ENCODE results near the gene NMBR. TPM values are rescaled to one million over a fixed set of nuclear protein-coding genes. Genes with fewer than 3 reads are reported as not detected.

Gene NMBR
- total RNA-seq, 1 experiment from 2014 or later, result not detected

DNA sequence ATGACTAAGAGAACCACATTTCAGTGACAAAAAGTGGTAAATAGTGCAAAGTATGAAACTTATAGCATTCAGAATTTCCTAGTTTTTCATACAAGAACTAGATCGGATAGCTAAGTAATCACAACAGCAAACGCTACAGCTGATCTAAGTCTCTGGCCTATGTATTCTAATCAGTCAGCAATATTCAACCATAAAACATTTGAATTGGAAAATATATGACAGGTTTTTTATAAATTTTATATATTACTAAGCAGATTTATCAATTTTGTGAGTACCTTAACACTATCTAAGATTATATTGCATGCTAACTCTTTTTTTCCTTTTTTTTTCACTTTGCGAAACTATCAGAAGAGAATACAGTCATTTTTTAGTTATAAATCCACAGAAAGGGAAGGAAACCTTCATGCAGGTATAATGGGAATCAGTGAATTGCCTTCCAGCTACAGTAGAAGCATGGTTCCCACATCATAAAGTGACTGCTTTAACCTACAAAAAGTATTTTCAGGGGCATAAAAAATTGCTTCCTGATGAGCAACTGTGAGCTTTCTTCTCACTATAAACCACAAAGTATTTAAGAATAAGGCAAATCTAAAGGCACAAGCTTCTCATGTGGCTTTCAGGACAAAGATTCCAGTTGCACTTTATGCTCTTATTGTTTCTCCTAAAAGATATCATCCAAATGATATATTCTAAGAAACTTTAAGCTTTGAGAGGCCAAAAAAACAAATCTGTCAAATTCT is 88.2 kb downstream of the NMBR start:
- H3K27me3 ChIP-seq (ENCODE audit: control insufficient read depth, insufficient read depth, low read length), result no peaks in the 10 kb centered on the region

DNA sequence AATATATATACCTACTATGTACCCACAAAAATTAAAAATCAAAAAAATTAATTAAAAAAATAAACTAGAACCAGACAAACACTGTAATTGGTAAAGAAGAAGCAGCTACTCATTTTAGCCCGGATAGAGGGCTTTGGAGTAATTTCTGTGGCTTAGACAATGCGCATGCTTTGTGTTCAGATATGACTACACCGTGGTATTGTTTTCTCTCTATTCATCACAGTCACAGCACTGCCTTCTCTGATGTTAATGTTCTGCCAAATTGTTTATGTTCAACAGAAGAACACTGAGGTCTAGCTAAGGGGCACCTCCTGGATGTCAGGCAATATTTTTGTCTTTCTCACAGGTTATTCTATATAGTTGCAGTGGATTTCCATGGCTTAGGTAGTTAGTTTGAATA is 91.7 kb downstream of the NMBR start:
- BruUV-seq (replicated peaks), result no TSS peak
- TF ChIP-seq POLR2AphosphoS5 (IDR thresholded peaks at IDR 0.05; ENCODE audit: low read depth, low read length), result no peak
- no peak for TF ChIP-seq TCF7L2 (IDR thresholded peaks at IDR 0.05; ENCODE audit: low read depth, low read length)
- TF ChIP-seq, protein P1, sequence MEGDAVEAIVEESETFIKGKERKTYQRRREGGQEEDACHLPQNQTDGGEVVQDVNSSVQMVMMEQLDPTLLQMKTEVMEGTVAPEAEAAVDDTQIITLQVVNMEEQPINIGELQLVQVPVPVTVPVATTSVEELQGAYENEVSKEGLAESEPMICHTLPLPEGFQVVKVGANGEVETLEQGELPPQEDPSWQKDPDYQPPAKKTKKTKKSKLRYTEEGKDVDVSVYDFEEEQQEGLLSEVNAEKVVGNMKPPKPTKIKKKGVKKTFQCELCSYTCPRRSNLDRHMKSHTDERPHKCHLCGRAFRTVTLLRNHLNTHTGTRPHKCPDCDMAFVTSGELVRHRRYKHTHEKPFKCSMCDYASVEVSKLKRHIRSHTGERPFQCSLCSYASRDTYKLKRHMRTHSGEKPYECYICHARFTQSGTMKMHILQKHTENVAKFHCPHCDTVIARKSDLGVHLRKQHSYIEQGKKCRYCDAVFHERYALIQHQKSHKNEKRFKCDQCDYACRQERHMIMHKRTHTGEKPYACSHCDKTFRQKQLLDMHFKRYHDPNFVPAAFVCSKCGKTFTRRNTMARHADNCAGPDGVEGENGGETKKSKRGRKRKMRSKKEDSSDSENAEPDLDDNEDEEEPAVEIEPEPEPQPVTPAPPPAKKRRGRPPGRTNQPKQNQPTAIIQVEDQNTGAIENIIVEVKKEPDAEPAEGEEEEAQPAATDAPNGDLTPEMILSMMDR (IDR thresholded peaks at IDR 0.05), result no peak
- TF ChIP-seq, protein P2, sequence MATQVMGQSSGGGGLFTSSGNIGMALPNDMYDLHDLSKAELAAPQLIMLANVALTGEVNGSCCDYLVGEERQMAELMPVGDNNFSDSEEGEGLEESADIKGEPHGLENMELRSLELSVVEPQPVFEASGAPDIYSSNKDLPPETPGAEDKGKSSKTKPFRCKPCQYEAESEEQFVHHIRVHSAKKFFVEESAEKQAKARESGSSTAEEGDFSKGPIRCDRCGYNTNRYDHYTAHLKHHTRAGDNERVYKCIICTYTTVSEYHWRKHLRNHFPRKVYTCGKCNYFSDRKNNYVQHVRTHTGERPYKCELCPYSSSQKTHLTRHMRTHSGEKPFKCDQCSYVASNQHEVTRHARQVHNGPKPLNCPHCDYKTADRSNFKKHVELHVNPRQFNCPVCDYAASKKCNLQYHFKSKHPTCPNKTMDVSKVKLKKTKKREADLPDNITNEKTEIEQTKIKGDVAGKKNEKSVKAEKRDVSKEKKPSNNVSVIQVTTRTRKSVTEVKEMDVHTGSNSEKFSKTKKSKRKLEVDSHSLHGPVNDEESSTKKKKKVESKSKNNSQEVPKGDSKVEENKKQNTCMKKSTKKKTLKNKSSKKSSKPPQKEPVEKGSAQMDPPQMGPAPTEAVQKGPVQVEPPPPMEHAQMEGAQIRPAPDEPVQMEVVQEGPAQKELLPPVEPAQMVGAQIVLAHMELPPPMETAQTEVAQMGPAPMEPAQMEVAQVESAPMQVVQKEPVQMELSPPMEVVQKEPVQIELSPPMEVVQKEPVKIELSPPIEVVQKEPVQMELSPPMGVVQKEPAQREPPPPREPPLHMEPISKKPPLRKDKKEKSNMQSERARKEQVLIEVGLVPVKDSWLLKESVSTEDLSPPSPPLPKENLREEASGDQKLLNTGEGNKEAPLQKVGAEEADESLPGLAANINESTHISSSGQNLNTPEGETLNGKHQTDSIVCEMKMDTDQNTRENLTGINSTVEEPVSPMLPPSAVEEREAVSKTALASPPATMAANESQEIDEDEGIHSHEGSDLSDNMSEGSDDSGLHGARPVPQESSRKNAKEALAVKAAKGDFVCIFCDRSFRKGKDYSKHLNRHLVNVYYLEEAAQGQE (IDR thresholded peaks at IDR 0.05; ENCODE audit: insufficient read depth in 1 of 2, low read depth in 2 of 2, low read length in 1 of 2), result no peak
- TF ChIP-seq SIN3A (IDR thresholded peaks at IDR 0.05; ENCODE audit: borderline replicate concordance, insufficient read depth, low read depth, low read length), result no peak
- H3K27ac ChIP-seq (ENCODE audit: low read length), result no peak overlapping the region
- intact Hi-C loops (cut with micrococcal nuclease; ENCODE audit: unreplicated experiment) (no loop called here), in situ Hi-C loops (cut with HindIII; ENCODE audit: low pct_unique_long_range_greater_than_20kb, low sequenced_read_pairs) (no loop called here)
- ChIA-PET POLR2A (no interaction called here), CTCF (no interaction called here)
- no peaks in the 10 kb centered on the region for H3K36me3 ChIP-seq (ENCODE audit: control insufficient read depth, insufficient read depth, low read length)
- no peak for ATAC-seq
- H3K27me3 ChIP-seq (ENCODE audit: control insufficient read depth, insufficient read depth, low read length), result no peaks in the 10 kb centered on the region
- peaks cover 6% of the 10 kb centered on the region; the same call in 1 of the 2 replicates for H3K9me3 ChIP-seq (ENCODE audit: control insufficient read depth, insufficient read depth, low read depth, low read length)
- H3K4me3 ChIP-seq (ENCODE audit: low read depth in 2 of 2, low read length in 2 of 2), result no peak overlapping the region
- DNase-seq (ENCODE audit: low read depth, low spot score), result no peak
- no peaks in the 10 kb centered on the region for H3K4me1 ChIP-seq (ENCODE audit: control insufficient read depth, insufficient read depth, low read length)

More for the DNA sequence above, 88.2 kb downstream of the NMBR start:
- intact Hi-C loops (cut with micrococcal nuclease; ENCODE audit: unreplicated experiment) (no loop called here), in situ Hi-C loops (cut with HindIII; ENCODE audit: low pct_unique_long_range_greater_than_20kb, low sequenced_read_pairs) (no loop called here)
- Histone ChIP-seq H3K4me3 (ENCODE audit: low read depth in 2 of 2, low read length in 2 of 2) (no peak overlapping the region), H3K9me3 (ENCODE audit: control insufficient read depth, insufficient read depth, low read depth, low read length) (no peaks in the 10 kb centered on the region), H3K27ac (ENCODE audit: low read length) (no peak overlapping the region), H3K4me1 (ENCODE audit: control insufficient read depth, insufficient read depth, low read length) (no peaks in the 10 kb centered on the region), H3K36me3 (ENCODE audit: control insufficient read depth, insufficient read depth, low read length) (no peaks in the 10 kb centered on the region)
- POLR2A ChIA-PET, result no interaction called here
- BruUV-seq (replicated peaks), result no TSS peak
- ATAC-seq, result no peak
- TF ChIP-seq TCF7L2 (IDR thresholded peaks at IDR 0.05; ENCODE audit: low read depth, low read length), result no peak
- TF ChIP-seq, protein P2 (IDR thresholded peaks at IDR 0.05; ENCODE audit: insufficient read depth in 1 of 2, low read depth in 2 of 2, low read length in 1 of 2), result no peak
- no peak for TF ChIP-seq POLR2AphosphoS5 (IDR thresholded peaks at IDR 0.05; ENCODE audit: low read depth, low read length)
- TF ChIP-seq SIN3A (IDR thresholded peaks at IDR 0.05; ENCODE audit: borderline replicate concordance, insufficient read depth, low read depth, low read length), result no peak
- TF ChIP-seq, protein P1 (IDR thresholded peaks at IDR 0.05), result no peak
- CTCF ChIA-PET, result no interaction called here
- no peak for DNase-seq (ENCODE audit: low read depth, low spot score)

Measured in Panc1 (cell line).